GM12878 (cell line): ENCODE measurements around the gene ZNF407. TPM values are rescaled to one million over a fixed set of nuclear protein-coding genes. Genes with fewer than 3 reads are reported as not detected.
"Not testable (repeated sequence)": the region's sequence is repeated elsewhere in the genome, so short reads cannot be mapped to it uniquely, and the experiment has no call there.

Experiments
- ATAC-seq: fragments of 200-7000 bp; cut with Tn5 transposase; 3 replicates; pipeline ENCODE4 v1.9.1; 2020; ENCODE audit warnings: mild to moderate bottlenecking, moderate library complexity
- BruUV-seq: library from RNA; stranded (reverse); fragments of 400-500 nt; replicated peaks from 2 replicates; lab custom pipeline; 2021; lab: Mats Ljungman, UMichigan
- CTCF ChIA-PET: fragments of 300-600 bp; sonication (Branson Sonifier 250); formaldehyde crosslinking; extraction: SDS; loops from one replicate; lab custom pipeline; 2021; ENCODE audit warnings: inconsistent platforms; lab: Yijun Ruan, JAX
- POLR2A ChIA-PET: fragments of 350-600 bp; formaldehyde crosslinking; extraction: SDS; loops from one replicate; lab custom pipeline; 2021; ENCODE audit warnings: inconsistent platforms; lab: Charles Lee
- RAD21 ChIA-PET: fragments of 300-600 bp; sonication (Branson Sonifier 250); formaldehyde crosslinking; loops from one replicate; lab custom pipeline; 2023; ENCODE audit warnings: antibody characterized with exemption; ENCODE audit not compliant: unreplicated experiment; lab: Charles Lee
- SMC1A ChIA-PET: fragments of 300-600 bp; sonication (Branson Sonifier 250); formaldehyde crosslinking; loops from one replicate; lab custom pipeline; 2023; ENCODE audit not compliant: unreplicated experiment, uncharacterized antibody; lab: Charles Lee
- DNase-seq: peaks from one replicate; pipeline ENCODE4 v3.0.0-alpha.2; 2011; ENCODE audit warnings: low read depth, low spot score
- FAIRE-seq: peaks from 3 replicates; lab custom pipeline; 2011; peaks lifted over from hg19 to GRCh38; lab: Jason Lieb, UNC
- H2AFZ ChIP-seq: 2 replicates; pipeline ENCODE4 v1.6.0; 2011; ENCODE audit warnings: low read depth, low read length, control low read depth; ENCODE audit not compliant: control insufficient read depth
- H3K27ac ChIP-seq: 2 replicates; pipeline ENCODE4 v1.5.1; 2011; ENCODE audit warnings: control low read depth; ENCODE audit not compliant: control insufficient read depth, insufficient read depth
- H3K27me3 ChIP-seq, 2 experiments: replicated peaks in 1 of 2; 2 replicates each; pipeline versions ENCODE4 v1.6.0 to v1.6.1; 2011; ENCODE audit warnings: low read length in 1 of 2; ENCODE audit not compliant: control insufficient read depth in 2 of 2, insufficient read depth in 2 of 2
- H3K36me3 ChIP-seq, 2 experiments: 2 replicates each; pipeline ENCODE4 v1.5.1; 2011; ENCODE audit warnings: low read length in 1 of 2; ENCODE audit not compliant: control insufficient read depth in 2 of 2, insufficient read depth in 2 of 2
- H3K4me1 ChIP-seq: 2 replicates; pipeline ENCODE4 v1.6.1; 2011; ENCODE audit warnings: mild to moderate bottlenecking, low read length, moderate library complexity, mixed read lengths; ENCODE audit not compliant: control insufficient read depth, insufficient read depth
- H3K4me2 ChIP-seq: 2 replicates; pipeline ENCODE4 v1.6.0; 2011; ENCODE audit warnings: control low read depth; ENCODE audit not compliant: control insufficient read depth, insufficient read depth
- H3K4me3 ChIP-seq: fragments of 200-600 bp; sonication (generic); 2 replicates; pipeline ENCODE4 v1.5.1; 2016
- H3K79me2 ChIP-seq: 2 replicates; pipeline ENCODE4 v1.6.0; 2011; ENCODE audit warnings: low read length; ENCODE audit not compliant: control insufficient read depth, insufficient read depth
- H3K9ac ChIP-seq: 2 replicates; pipeline ENCODE4 v1.8.0; 2011; ENCODE audit warnings: low read length, control low read depth, mixed read lengths; ENCODE audit not compliant: control insufficient read depth, insufficient read depth
- H3K9me3 ChIP-seq: replicated peaks from 3 replicates; pipeline ENCODE4 v1.5.1; 2011; ENCODE audit warnings: mild to moderate bottlenecking, low read length; ENCODE audit not compliant: control insufficient read depth, insufficient read depth
- H4K20me1 ChIP-seq: 2 replicates; pipeline ENCODE4 v1.6.0; 2011; ENCODE audit not compliant: control insufficient read depth, insufficient read depth
- IRF4 ChIP-seq: IDR thresholded peaks from 2 replicates; pipeline ENCODE4 v1.6.1; 2011; ENCODE audit warnings: low read depth, low read length
- POLR2AphosphoS2 ChIP-seq: IDR thresholded peaks from 2 replicates; pipeline ENCODE4 v1.6.1; 2011; ENCODE audit warnings: low read depth, mild to moderate bottlenecking, low read length, improper control_type of control experiment, moderate library complexity
- TAF1 ChIP-seq: IDR thresholded peaks from 2 replicates; pipeline ENCODE4 v1.6.1; 2011; ENCODE audit warnings: mild to moderate bottlenecking, low read depth, low read length, borderline replicate concordance
- YY1 ChIP-seq: IDR thresholded peaks from 2 replicates; pipeline ENCODE4 v1.6.1; 2011; ENCODE audit warnings: low read depth, mild to moderate bottlenecking, low read length
- WGBS: methylation state at CpG from one replicate; pipeline ENCODE4 v1.1.6; 2016; ENCODE audit warnings: low lambda C conversion rate; ENCODE audit not compliant: insufficient replicate concordance, insufficient coverage; ENCODE audit errors: missing lambda C conversion rate; 5-methylcytosine and 5-hydroxymethylcytosine counted together
- in situ Hi-C: fragments of 300-500 bp; cut with MboI; formaldehyde crosslinking; loops from 9 replicates; pipeline ENCODE4 v1.14.3; 2018; ENCODE audit warnings: mixed read lengths
- intact Hi-C: fragments of 100-400 bp; cut with micrococcal nuclease; formaldehyde crosslinking; loops from one replicate; pipeline ENCODE4 v1.14.2; 2022; ENCODE audit not compliant: unreplicated experiment
- polyA plus RNA-seq, 11 experiments: library from polyadenylated mRNA; depleted of rRNA in 4 of 11; unstranded in 6 of 11; stranded (reverse) in 5 of 11; fragments of >200 nt; fragmentation: Nextera tagmentation in 4 of 11; fragmentation: Illumina TruSeq in 1 of 11; extraction: Ambion mirVana in 4 of 11; extraction: Trizol in 1 of 11; gene quantifications; 1 replicate in 1 of 11; 2 replicates in 10 of 11; pipeline versions ENCODE4 v1.2.1 to v1.2.3, GENCODE V29; 2011 to 2016; ENCODE audit warnings: inconsistent platforms in 2 of 11, missing spikeins in 2 of 11, low read depth in 1 of 11
- total RNA-seq, 4 experiments: library from RNA; depleted of rRNA in 3 of 4; stranded (reverse); fragments of >200 nt in 3 of 4; fragmentation: Illumina TruSeq in 1 of 4; extraction: Trizol in 1 of 4; gene quantifications; 2 replicates each; pipeline versions ENCODE4 v1.2.1 to v1.2.3, GENCODE V29; 2013 to 2021

Gene ZNF407
- total and polyA plus RNA-seq, 10 of the 15 experiments (the other 5 are each of a cell fraction or from before 2014, with no cell fraction given), result 0.69 to 11.6 (median 5.3) TPM

DNA sequence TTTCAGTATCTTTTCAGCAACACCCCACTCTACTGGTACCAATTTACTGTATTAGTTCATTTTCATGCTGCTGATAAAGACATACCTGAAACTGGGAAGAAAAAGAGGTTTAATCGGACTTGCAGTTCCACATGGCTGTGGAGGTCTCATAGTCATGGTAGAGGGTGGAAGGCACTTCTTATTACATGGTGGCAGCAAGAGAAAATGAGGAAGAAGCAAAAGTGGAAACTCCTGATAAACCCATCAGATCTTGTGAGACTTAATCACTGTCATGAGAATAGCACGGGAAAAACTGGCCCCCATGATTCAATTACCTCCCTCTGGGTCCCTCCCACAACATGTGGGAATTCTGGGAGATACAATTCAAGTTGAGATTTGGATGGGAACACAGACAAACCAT, 374.1 kb downstream of the ZNF407 start:
- not testable (repeated sequence) for H2AFZ ChIP-seq, BruUV-seq

DNA sequence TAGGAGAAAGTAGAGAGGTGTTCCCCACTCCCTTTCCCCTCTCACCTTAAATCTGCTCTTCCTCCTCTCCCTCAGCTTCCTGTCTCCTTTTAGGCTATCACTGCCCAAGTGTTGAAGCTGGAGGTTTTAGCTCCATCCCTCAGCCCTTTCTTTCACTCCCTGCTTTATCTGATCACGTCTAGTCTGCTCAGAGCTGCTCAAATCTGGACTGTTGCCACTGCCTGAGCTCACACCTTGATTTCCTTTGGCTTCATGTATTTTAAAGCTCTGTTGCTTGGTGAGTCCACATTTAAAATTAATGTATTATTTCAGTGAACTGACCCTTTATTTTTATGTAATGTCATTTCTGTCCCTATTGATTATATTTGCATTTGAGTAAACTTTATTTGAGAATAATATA, 374.7 kb downstream of the ZNF407 start:
- H3K27me3 ChIP-seq, result no peaks in the 10 kb centered on the region
- no peak overlapping the region for H3K9ac ChIP-seq
- H3K4me1 ChIP-seq, result no peaks in the 10 kb centered on the region
- in situ Hi-C loops (loop anchor here (25.0 kb wide), 1 partner anchor 310 kb away; no protein-coding TSS in a partner anchor), intact Hi-C loops (no loop called here)
- 23% methylated on average over 1 of the region's 1 CpG for WGBS
- RAD21 ChIA-PET, result interaction anchor here (0.7 to 1.5 kb wide), 3 partner anchors 103 to 508 kb away, joined by 3 to 4 read pairs (median 3); no protein-coding TSS in a partner anchor
- no peaks in the 10 kb centered on the region for H3K36me3 ChIP-seq
- H3K9me3 ChIP-seq, result no peaks in the 10 kb centered on the region
- no peak for ATAC-seq
- DNase-seq, result no peak
- POLR2A ChIA-PET, result no interaction called here
- no peaks in the 10 kb centered on the region for H3K79me2 ChIP-seq
- no peak for FAIRE-seq
- BruUV-seq, result no TSS peak
- TF ChIP-seq TAF1 (no peak), IRF4 (no peak), POLR2AphosphoS2 (no peak), YY1 (no peak)
- H4K20me1 ChIP-seq, result no peaks in the 10 kb centered on the region
- H3K4me2 ChIP-seq, result no peak overlapping the region
- SMC1A ChIA-PET, result interaction anchor here (0.6 to 1.3 kb wide), 6 partner anchors 14 to 320 kb away, joined by 3 to 4 read pairs (median 3); no protein-coding TSS in a partner anchor
- no peak overlapping the region for H2AFZ ChIP-seq
- no peak overlapping the region for H3K27ac ChIP-seq
- no peak overlapping the region for H3K4me3 ChIP-seq
- CTCF ChIA-PET, result interaction anchor here (0.8 to 1.4 kb wide), 3 partner anchors 9 to 320 kb away, joined by 3 to 8 read pairs (median 3); no protein-coding TSS in a partner anchor

More for the DNA sequence above, 374.1 kb downstream of the ZNF407 start:
- H3K36me3 ChIP-seq, ATAC-seq, H3K4me1 ChIP-seq, H3K9ac ChIP-seq, intact Hi-C loops, H3K4me3 ChIP-seq, H4K20me1 ChIP-seq, POLR2A ChIA-PET, FAIRE-seq, DNase-seq, H3K4me2 ChIP-seq, H3K79me2 ChIP-seq, H3K27me3 ChIP-seq, H3K27ac ChIP-seq, H3K9me3 ChIP-seq: not testable (repeated sequence)
- WGBS, result 43% methylated on average over 2 of the region's 2 CpGs
- ChIA-PET SMC1A (interaction anchor here (0.8 to 1.3 kb wide), 2 partner anchors 44 to 47 kb away, joined by 3 read pairs; no protein-coding TSS in a partner anchor), CTCF (interaction anchor here (1.0 to 1.4 kb wide), 2 partner anchors 8 to 319 kb away, joined by 3 to 8 read pairs; no protein-coding TSS in a partner anchor), RAD21 (interaction anchor here (1.1 to 1.5 kb wide), 2 partner anchors 102 to 319 kb away, joined by 3 to 4 read pairs; no protein-coding TSS in a partner anchor)
- in situ Hi-C loops, result loop anchor here (25.0 kb wide), 1 partner anchor 309 kb away; no protein-coding TSS in a partner anchor
